Kidney epithelial cell (primary cell): ENCODE data around the gene MPC1L. TPM values are rescaled to one million over a fixed set of nuclear protein-coding genes. Genes with fewer than 3 reads are reported as not detected.

ENCODE experiments used
- DNase-seq: peaks from one replicate; pipeline ENCODE4 v3.0.0-alpha.2; 2010; ENCODE audit warnings: low read depth
- H3K27me3 ChIP-seq: 2 replicates; pipeline ENCODE4 v1.6.0; 2011; ENCODE audit warnings: low read length; ENCODE audit not compliant: control insufficient read depth, insufficient read depth
- H3K36me3 ChIP-seq: 2 replicates; pipeline ENCODE4 v1.5.1; 2011; ENCODE audit warnings: low read length; ENCODE audit not compliant: control insufficient read depth, insufficient read depth
- H3K4me3 ChIP-seq: 2 replicates; pipeline ENCODE4 v1.5.1; 2011; ENCODE audit warnings: low read depth, mild to moderate bottlenecking, control low read depth, low read length
- CTCF ChIP-seq: IDR thresholded peaks from 2 replicates; pipeline ENCODE4 v1.5.1; 2011; ENCODE audit warnings: mild to moderate bottlenecking, moderate library complexity, low read length, control low read depth, inconsistent platforms; ENCODE audit not compliant: insufficient read depth, poor library complexity, severe bottlenecking
- total RNA-seq: library from RNA; depleted of rRNA; stranded (reverse); fragments of >200 nt; gene quantifications from 2 replicates; pipeline ENCODE4 v1.2.3, GENCODE V29; 2015

MPC1L gene
- total RNA-seq, 1 donor from 2014 or later, result not detected

DNA sequence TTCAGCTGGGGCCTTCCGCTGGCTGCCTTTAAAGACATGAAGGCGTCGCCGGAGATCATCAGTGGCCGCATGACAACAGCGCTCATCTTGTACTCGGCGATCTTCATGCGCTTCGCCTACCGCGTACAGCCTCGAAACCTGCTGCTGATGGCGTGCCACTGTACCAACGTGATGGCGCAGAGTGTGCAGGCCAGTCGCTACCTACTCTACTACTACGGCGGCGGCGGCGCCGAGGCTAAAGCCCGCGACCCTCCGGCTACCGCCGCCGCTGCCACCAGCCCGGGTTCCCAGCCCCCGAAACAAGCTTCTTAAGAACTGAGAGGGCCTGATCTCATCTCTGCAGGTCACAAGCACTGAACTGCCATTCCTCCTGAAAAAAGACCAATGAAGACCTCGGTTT is 437 bp downstream of the MPC1L start:
- Histone ChIP-seq H3K4me3 (no peak overlapping the region), H3K36me3 (no peaks in the 10 kb centered on the region), H3K27me3 (no peaks in the 10 kb centered on the region)
- DNase-seq, result no peak
- no peak for TF ChIP-seq CTCF

DNA sequence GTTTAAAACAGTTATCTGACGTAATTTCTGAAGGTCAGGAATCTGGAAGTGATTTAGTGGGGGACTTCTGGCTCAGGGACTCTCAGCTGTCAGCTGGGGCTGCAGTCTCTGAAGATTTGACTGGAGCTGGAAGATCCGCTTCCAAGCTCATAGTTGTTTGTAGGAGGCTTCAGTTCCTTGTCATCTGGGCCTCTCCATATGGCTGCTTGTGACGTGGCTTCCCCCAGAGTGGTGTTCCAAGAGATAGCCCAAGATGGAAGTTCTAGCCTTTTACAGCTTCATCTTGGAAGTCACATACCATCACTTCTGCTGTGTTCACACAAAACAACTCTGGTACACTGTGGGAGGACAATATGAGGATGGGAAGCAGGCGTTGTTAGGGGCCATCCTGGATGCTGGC is 2.1 kb downstream of the MPC1L start:
- no peak overlapping the region for H3K4me3 ChIP-seq

DNA sequence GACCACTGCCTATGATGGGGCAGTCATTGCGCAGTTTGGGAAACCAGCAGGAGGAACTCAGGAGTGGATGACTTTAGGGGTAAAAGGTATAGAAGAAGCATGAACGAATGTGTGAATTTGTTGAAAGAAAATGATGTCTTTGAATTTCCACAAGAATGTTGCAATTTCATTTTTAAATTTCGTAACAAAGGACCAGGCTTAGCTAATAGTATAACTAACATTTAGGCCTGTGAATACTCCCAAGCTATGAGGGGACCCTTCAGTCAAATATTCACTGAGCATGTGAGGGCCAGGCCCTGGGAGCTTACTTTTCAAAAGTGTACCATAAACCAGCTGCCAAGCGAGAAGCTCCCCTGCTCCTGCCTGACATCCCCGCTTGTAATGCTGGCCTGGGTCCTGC is 5.3 kb downstream of the MPC1L start:
- no peaks in the 10 kb centered on the region for H3K36me3 ChIP-seq
- H3K27me3 ChIP-seq, result no peaks in the 10 kb centered on the region
- H3K4me3 ChIP-seq, result no peak overlapping the region
- no peak for TF ChIP-seq CTCF
- no peak for DNase-seq

More for the DNA sequence above, 2.1 kb downstream of the MPC1L start:
- no peak for TF ChIP-seq CTCF
- DNase-seq, result no peak
- Histone ChIP-seq H3K36me3 (no peaks in the 10 kb centered on the region), H3K27me3 (no peaks in the 10 kb centered on the region)

DNA sequence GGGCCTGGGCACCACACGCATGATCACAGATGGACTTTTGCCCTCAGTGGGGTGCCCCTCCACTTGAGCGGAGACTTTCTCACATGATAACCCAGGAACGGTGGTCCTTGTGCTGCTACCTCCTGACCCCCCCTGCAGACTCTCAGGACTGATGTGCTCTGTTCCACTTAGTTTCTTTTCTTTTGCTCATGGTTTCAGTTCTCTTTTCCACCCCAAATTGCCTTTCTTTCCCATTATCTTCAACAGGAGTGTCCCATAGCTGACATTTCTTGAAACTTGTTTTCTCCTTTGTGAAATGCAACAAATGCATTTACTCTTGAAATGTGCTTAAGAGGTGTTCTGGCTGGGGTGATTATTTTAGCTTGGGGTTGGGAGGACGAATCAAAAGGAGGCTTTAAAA is 9.0 kb downstream of the MPC1L start:
- no peak for TF ChIP-seq CTCF
- no peaks in the 10 kb centered on the region for H3K36me3 ChIP-seq
- no peak for DNase-seq
- H3K4me3 ChIP-seq, result no peak overlapping the region
- no peaks in the 10 kb centered on the region for H3K27me3 ChIP-seq

DNA sequence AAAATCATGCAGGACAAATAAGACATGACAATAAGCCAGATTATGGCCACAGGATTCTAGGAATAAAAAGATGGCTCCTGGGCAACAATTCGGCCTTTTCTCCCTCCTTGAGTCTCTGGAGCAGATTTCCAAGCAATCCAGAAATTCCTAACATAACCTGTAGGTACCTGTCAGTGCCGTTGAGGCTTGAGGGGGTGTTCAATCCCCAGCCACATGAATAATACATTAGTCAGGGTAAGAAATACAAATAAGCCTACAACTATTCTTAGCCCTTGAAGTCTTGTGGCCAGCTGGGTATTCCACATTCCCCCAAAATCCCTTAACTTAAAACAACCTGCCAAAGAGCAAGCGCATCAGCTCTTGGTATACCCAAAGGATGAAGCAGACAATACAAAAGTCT is 14.5 kb downstream of the MPC1L start:
- TF ChIP-seq CTCF, result no peak
- no peak for DNase-seq
- no peak overlapping the region for H3K4me3 ChIP-seq
- no peaks in the 10 kb centered on the region for H3K27me3 ChIP-seq
- no peaks in the 10 kb centered on the region for H3K36me3 ChIP-seq

DNA sequence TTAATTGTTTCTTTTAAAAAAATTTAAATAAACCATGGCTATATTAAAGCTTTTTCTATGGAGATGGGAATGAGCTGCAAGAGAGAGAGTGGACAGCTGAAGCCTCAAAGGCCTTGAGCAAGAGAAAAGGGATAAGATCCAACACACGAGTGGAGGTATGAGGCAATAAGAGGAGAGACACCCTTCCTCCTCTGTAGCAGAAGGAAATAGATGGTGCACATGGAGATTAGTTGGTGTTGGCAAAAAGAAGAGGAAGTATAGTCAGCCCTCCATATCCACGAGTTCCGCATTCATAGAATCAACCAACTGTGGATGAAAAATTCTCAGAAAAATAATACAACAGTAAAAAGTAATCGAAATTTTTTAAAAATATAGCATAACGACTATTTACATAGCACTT is 20.9 kb downstream of the MPC1L start:
- H3K4me3 ChIP-seq, result no peak overlapping the region
- no peak for DNase-seq
- no peaks in the 10 kb centered on the region for H3K27me3 ChIP-seq
- TF ChIP-seq CTCF, result no peak
- no peaks in the 10 kb centered on the region for H3K36me3 ChIP-seq
